Central memory CD8-positive, alpha-beta T cell (primary cell): ENCODE measurements around the gene CATSPERB.
"Not testable (repeated sequence)": the region's sequence is repeated elsewhere in the genome, so short reads cannot be mapped to it uniquely, and the experiment has no call there.

ENCODE experiments used
- ATAC-seq: fragments of 150-1000 bp; cut with Tn5 transposase; replicated peaks from 2 replicates; pipeline ENCODE4 v1.10.0; 2022; ENCODE audit warnings: mild to moderate bottlenecking, moderate FRiP score, moderate number of reproducible peaks; ENCODE audit not compliant: poor library complexity, severe bottlenecking; ENCODE audit errors: extremely low read depth
- DNase-seq, 2 donors: peaks; one replicate each; pipeline ENCODE4 v3.0.0; 2021; ENCODE audit warnings: low spot score in 2 of 2
- H3K27ac Mint-ChIP-seq: one replicate; pipeline ENCODE4 v1.8.0; 2022; ENCODE audit warnings: low read depth, mild to moderate bottlenecking, moderate library complexity, mixed read lengths
- H3K27me3 Mint-ChIP-seq: one replicate; pipeline ENCODE4 v1.8.0; 2022; ENCODE audit warnings: mixed read lengths
- H3K36me3 Mint-ChIP-seq: one replicate; pipeline ENCODE4 v1.8.0; 2022; ENCODE audit warnings: mild to moderate bottlenecking, moderate library complexity, mixed read lengths; ENCODE audit not compliant: insufficient read depth
- H3K4me1 Mint-ChIP-seq: one replicate; pipeline ENCODE4 v1.8.0; 2022; ENCODE audit warnings: mixed read lengths
- H3K4me3 Mint-ChIP-seq: one replicate; pipeline ENCODE4 v1.8.0; 2022; ENCODE audit warnings: mild to moderate bottlenecking, moderate library complexity, mixed read lengths
- H3K9me3 Mint-ChIP-seq: one replicate; pipeline ENCODE4 v1.8.0; 2022; ENCODE audit warnings: mixed read lengths

CATSPERB gene

DNA sequence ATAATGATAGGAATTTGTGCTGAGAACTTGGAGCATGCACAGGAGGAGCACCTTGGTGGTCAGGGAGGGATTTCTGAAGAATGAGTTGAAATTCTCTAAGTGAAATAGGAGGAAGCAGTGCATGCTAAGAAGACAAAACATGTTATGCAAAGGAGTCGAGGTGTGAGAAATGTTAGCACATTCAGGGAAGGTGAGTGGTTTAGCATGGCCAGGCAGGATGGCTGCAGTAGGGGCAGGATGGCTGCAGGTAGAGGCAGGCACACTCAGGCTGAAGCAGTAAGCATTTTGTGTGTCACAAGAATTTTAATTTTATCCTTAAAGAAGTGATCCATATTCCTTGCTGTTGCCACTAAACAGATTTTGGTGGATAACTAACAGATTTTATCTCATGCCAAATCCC lies 46.3 kb downstream of the CATSPERB start:
- peaks cover 4% of the 10 kb centered on the region for H3K9me3 Mint-ChIP-seq
- no peaks in the 10 kb centered on the region for H3K4me1 Mint-ChIP-seq
- ATAC-seq (no peak), DNase-seq (no peak)
- H3K27ac Mint-ChIP-seq = no peak overlapping the region
- no peaks in the 10 kb centered on the region for H3K27me3 Mint-ChIP-seq
- no peak overlapping the region for H3K4me3 Mint-ChIP-seq
- H3K36me3 Mint-ChIP-seq = no peaks in the 10 kb centered on the region

DNA sequence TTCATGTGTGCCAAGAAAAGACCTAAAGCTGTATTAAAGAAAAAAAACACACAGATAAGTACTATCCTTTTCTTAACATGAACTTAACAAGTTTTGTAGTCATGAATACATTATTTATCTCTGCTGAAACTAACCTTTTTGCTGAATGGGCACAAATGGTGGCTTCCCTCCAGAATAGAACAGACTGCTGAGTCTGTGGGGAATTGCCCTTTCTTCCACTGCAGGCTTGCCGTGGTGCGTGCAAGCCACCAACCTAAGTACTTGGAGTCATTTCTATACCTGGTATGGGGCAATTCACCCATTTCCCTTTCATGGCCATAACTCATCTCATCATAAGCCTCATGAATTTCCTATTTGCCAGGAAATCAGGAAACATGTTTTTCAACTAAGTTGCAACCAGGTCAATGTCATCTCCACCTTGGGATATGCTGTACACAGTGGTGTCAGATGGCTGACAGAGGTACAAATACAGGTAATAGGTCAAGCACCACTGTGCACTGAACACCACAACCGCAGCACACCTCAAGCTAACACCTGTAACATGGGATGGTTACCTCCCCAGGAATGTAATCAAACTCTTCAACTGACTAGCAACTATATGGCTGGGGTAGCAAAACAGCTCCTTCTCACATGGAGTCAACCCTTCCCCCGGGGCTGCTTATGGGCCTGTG lies 49.9 kb downstream of the CATSPERB start:
- Mint-ChIP-seq H3K4me1 (no peaks in the 10 kb centered on the region), H3K27ac (no peak overlapping the region), H3K36me3 (no peaks in the 10 kb centered on the region), H3K9me3 (no peaks in the 10 kb centered on the region), H3K27me3 (no peaks in the 10 kb centered on the region), H3K4me3 (no peak overlapping the region)
- ATAC-seq = no peak
- DNase-seq = no peak

GRCh38 chr14:91681118-91681517 lies 50.8 kb downstream of the CATSPERB start:
- Mint-ChIP-seq H3K27ac (no peak overlapping the region), H3K27me3 (no peaks in the 10 kb centered on the region), H3K36me3 (no peaks in the 10 kb centered on the region), H3K9me3 (no peaks in the 10 kb centered on the region), H3K4me3 (no peak overlapping the region), H3K4me1 (no peaks in the 10 kb centered on the region)
- ATAC-seq = no peak
- no peak for DNase-seq

GRCh38 chr14:91679273-91679672 lies 52.6 kb downstream of the CATSPERB start:
- H3K27ac Mint-ChIP-seq = no peak overlapping the region
- DNase-seq = no peak

DNA sequence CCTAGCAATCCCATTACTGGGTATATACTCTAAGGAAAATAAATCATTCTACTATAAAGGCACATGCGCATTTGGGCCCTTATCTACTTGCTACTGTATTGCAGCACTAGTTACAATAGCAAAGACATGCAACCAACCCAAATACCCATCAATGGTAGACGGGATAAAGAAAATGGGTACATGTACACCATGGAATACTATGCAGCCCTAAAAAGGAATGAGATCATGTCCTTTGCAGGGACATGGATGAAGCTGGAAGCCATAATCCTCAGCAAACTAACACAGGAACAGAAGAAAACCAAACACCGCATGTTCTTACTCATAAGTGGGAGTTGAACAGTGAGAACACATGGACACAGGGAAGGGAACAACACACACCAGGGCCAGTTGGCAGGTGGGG lies 54.2 kb downstream of the CATSPERB start:
- not testable (repeated sequence) for H3K9me3 Mint-ChIP-seq, DNase-seq, H3K4me3 Mint-ChIP-seq, H3K36me3 Mint-ChIP-seq, H3K27me3 Mint-ChIP-seq, H3K27ac Mint-ChIP-seq, H3K4me1 Mint-ChIP-seq, ATAC-seq

More at GRCh38 chr14:91679273-91679672, 52.6 kb downstream of the CATSPERB start:
- no peaks in the 10 kb centered on the region for H3K36me3 Mint-ChIP-seq
- no peak overlapping the region for H3K4me3 Mint-ChIP-seq
- H3K9me3 Mint-ChIP-seq = no peaks in the 10 kb centered on the region
- no peak for ATAC-seq
- H3K4me1 Mint-ChIP-seq = no peaks in the 10 kb centered on the region
- no peaks in the 10 kb centered on the region for H3K27me3 Mint-ChIP-seq

DNA sequence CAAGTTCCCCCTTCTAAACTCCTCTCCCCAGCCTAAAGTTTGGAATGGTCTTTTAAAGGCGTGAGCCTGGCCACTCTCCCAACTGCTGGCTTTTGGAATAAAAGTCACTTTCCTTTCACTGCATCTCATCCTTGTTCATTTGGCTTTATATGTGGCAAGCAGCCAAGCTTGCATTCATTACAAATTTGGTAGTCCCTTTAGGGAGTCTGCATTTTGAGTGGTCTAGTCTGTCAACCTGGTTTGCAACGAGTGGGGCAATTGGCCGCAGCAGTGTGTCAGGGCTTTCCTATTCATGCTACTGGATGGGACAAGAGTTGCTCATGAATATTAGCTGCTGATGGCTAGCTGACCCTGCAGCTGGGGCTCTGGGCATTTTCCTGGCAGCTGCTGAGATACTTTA lies 57.0 kb downstream of the CATSPERB start:
- Mint-ChIP-seq H3K36me3 (no peaks in the 10 kb centered on the region), H3K27ac (no peak overlapping the region), H3K9me3 (no peaks in the 10 kb centered on the region), H3K4me1 (no peaks in the 10 kb centered on the region), H3K27me3 (no peaks in the 10 kb centered on the region), H3K4me3 (no peak overlapping the region)
- DNase-seq (no peak), ATAC-seq (no peak)

- Mint-ChIP-seq H3K27ac (no peak overlapping the region), H3K4me3 (no peak overlapping the region), H3K36me3 (peaks cover 2% of the 10 kb centered on the region), H3K27me3 (no peaks in the 10 kb centered on the region), H3K4me1 (no peaks in the 10 kb centered on the region), H3K9me3 (no peaks in the 10 kb centered on the region)
- ATAC-seq = no peak
- DNase-seq = no peak
These were observed 62.0 kb downstream of the CATSPERB start for GRCh38 chr14:91669867-91670266.

DNA sequence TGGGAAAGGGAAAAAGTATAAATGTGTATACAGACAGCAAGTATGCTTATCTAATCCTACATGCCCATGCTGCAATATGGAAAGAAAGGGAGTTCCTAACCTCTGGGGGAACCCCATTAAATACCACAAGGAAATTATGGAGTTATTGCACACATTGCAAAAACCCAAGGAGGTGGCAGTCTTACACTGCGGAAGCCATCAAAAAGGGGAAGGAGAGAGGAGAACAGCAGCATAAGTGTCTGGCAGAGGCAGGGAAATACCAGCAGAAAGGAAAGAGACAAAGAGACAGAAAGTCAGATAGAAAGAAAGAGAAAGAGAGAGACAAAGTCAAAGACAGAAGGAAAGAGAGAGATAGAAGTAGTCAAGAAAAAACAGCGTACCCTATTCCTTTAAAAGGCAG lies 64.8 kb downstream of the CATSPERB start:
- not testable (repeated sequence) for H3K4me3 Mint-ChIP-seq, H3K36me3 Mint-ChIP-seq, H3K27me3 Mint-ChIP-seq, H3K4me1 Mint-ChIP-seq, H3K27ac Mint-ChIP-seq, DNase-seq, ATAC-seq, H3K9me3 Mint-ChIP-seq

- ATAC-seq = no peak
These were observed 71.1 kb downstream of the CATSPERB start for GRCh38 chr14:91660790-91661189.

GRCh38 chr14:91654836-91655235 lies 77.0 kb downstream of the CATSPERB start:
- no peak for ATAC-seq
- DNase-seq = no peak
- Mint-ChIP-seq H3K27ac (no peak overlapping the region), H3K9me3 (no peaks in the 10 kb centered on the region), H3K36me3 (peaks cover 1% of the 10 kb centered on the region), H3K4me1 (no peaks in the 10 kb centered on the region), H3K4me3 (no peak overlapping the region), H3K27me3 (no peaks in the 10 kb centered on the region)

More at GRCh38 chr14:91660790-91661189, 71.1 kb downstream of the CATSPERB start:
- Mint-ChIP-seq H3K27ac (no peak overlapping the region), H3K4me1 (no peaks in the 10 kb centered on the region), H3K36me3 (no peaks in the 10 kb centered on the region), H3K4me3 (no peak overlapping the region), H3K27me3 (no peaks in the 10 kb centered on the region), H3K9me3 (no peaks in the 10 kb centered on the region)
- DNase-seq = no peak

DNA sequence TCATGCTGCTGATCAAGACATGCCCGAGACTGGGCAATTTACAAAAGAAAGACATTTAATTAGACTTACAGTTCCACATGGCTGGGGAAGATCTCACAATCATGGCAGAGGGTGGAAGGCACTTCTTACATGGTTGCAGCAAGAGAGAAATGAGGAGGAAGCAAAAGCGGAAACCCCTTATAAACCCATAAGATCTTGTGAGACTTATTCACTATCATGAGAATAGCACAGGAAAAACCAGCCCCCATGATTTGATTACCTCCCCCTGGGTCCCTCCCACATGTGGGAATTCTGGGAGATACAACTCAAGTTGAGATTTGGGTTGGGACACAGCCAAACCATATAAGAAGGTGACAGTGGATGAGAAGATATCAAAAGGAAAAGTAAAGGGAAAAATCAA lies 78.4 kb downstream of the CATSPERB start:
- H3K9me3 Mint-ChIP-seq = no peaks in the 10 kb centered on the region
- no peaks in the 10 kb centered on the region for H3K27me3 Mint-ChIP-seq
- ATAC-seq (no peak), DNase-seq (no peak)
- peaks cover 1% of the 10 kb centered on the region for H3K36me3 Mint-ChIP-seq
- H3K4me3 Mint-ChIP-seq = no peak overlapping the region
- no peaks in the 10 kb centered on the region for H3K4me1 Mint-ChIP-seq
- H3K27ac Mint-ChIP-seq = no peak overlapping the region

DNA sequence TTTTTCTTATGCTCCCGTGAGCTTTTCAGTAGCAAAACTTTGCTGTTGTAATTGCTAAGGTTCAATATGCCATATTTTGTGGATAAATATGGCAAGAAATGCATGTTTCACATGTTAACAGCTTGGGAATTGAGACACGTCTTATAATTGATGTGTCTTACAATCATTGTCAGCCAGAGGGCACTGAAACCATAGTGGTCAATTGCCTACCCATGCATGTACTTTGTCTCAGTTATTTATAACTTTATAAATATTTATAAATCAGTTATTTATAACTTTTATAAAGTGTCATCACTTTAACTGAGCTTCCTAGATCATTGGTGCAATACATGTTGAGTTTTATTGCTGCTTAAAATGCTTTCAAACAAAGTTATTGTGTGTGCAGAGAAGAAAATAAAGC lies 82.0 kb downstream of the CATSPERB start:
- no peak for DNase-seq
- no peaks in the 10 kb centered on the region for H3K4me1 Mint-ChIP-seq
- H3K9me3 Mint-ChIP-seq = no peaks in the 10 kb centered on the region
- H3K27me3 Mint-ChIP-seq = no peaks in the 10 kb centered on the region
- H3K36me3 Mint-ChIP-seq = peaks cover 1% of the 10 kb centered on the region
- ATAC-seq = no peak
- H3K4me3 Mint-ChIP-seq = no peak overlapping the region
- no peak overlapping the region for H3K27ac Mint-ChIP-seq

GRCh38 chr14:91647856-91648255 lies 84.0 kb downstream of the CATSPERB start:
- no peaks in the 10 kb centered on the region for H3K27me3 Mint-ChIP-seq
- no peaks in the 10 kb centered on the region for H3K4me1 Mint-ChIP-seq
- ATAC-seq = no peak
- DNase-seq = no peak
- H3K4me3 Mint-ChIP-seq = no peak overlapping the region
- H3K36me3 Mint-ChIP-seq = peaks cover under 1% of the 10 kb centered on the region
- H3K9me3 Mint-ChIP-seq = no peaks in the 10 kb centered on the region
- H3K27ac Mint-ChIP-seq = no peak overlapping the region
